ENCODE results near the gene CIB1.
A peak's percentile ranks its signal among the peaks of the same experiment; 100 is the strongest.

Gene CIB1

GRCh38 chr15:90209591-90209990 lies 24.1 kb downstream of the CIB1 start:
- DNase-seq (ENCODE audit: low spot score) = no peak
- Histone ChIP-seq H3K27ac (no peak overlapping the region), H3K4me3 (no peak overlapping the region)
- TF ChIP-seq CTCF (IDR thresholded peaks at IDR 0.05) = no peak

DNA sequence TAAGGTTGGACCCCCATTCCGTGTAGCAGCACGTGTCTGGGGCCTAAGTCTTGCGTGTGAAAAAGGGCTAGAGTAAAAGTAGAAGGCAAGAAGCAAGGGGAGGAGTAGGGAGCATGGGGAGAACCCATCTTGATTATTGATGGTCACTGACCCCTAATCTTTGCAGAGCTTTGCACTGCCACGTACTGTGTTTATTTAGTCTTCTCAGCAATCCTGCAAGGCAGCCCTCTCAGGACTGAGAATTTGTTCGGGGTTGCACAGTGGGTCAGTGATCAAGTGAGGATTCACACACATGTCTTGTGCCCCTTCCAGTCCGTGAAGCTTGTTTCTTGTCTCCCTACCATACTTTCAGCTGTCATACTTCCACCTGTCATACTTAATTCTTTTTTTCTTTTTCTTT lies 25.4 kb downstream of the CIB1 start:
- TF ChIP-seq CTCF (IDR thresholded peaks at IDR 0.05) = no peak
- H3K4me3 ChIP-seq = no peak overlapping the region
- H3K27ac ChIP-seq = no peak overlapping the region
- no peak for DNase-seq (ENCODE audit: low spot score)

DNA sequence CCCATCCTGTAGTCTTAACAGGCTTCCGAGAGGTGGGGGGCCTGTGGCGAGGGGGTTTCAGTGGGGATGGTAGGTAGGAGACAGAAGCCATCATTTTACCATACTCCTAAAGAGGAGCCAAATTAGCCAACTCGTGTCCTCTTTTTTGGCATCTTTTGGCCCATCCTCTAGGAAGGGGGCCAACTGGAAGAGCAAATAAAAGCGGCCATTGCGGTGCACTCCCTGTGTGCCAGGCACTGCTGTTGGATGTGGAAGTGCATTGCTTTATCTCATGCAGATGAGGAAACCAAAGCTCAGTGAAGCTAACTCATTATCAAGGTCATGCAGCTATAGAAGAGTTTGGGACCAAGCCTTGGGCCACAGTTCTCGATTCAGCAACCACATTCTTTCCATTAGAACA lies 26.5 kb downstream of the CIB1 start:
- Histone ChIP-seq H3K4me3 (no peak overlapping the region), H3K27ac (no peak overlapping the region)
- no peak for DNase-seq (ENCODE audit: low spot score)
- no peak for TF ChIP-seq CTCF (IDR thresholded peaks at IDR 0.05)

DNA sequence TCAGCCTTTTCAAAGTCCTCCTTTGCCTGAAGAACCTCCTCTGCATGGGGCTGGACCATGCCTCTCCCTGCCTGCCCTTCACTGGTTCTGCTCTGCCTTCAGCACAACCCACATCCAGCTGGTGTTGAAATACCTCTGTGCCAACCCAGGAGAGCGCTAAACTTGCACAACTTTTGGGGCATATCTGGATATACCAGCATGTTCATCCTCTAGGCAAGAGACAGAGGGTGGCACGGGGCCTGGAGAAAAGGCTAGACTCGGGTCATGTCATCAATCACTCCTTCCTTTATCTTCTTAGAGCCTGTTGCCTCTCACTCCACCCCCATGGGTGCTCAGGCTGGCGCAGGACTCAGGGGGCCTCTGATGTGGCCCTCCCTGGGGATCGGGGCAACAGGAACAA lies 27.9 kb downstream of the CIB1 start:
- no peak for TF ChIP-seq CTCF (IDR thresholded peaks at IDR 0.05)
- Histone ChIP-seq H3K27ac (no peak overlapping the region), H3K4me3 (no peak overlapping the region)
- DNase-seq (ENCODE audit: low spot score) = no peak

DNA sequence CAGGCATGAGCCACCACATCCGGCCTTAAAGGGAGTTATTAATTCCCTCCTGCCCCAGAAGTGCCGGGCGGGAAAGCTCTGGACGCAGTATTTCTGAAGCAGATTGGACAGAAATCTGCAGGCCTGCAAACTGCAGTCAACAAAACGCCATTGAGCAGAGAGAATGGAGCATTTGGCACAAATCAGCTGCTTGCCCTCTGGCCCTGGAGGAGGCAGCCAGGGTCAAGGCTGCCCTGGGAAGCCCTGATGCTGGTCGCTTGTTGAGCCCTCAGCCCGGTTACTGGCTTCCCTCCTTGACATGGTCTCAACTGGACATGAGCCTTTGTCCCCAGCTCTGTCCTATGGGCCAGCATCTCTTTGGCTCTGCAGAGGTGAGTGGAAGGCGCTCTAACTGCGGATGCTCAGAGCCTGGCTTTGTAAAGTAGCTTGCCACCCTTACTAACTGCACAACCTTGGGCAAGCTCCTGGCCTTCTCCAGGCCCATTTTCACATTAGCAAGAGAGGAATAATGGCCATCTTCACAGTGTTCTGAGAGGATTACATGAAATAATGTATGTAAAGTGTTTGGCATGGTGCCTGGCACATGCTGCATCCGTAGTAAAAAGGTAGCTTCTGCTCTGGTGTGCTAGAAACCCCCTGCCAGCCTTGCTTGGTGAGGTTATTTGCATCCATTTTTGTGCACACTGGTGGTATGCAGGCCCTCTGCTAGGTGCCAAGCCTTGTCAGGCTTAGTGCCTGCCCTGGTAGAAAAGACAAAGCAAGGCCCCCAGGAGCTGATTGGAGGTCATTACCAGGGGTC lies 28.5 kb downstream of the CIB1 start:
- no peak for TF ChIP-seq CTCF (IDR thresholded peaks at IDR 0.05)
- no peak overlapping the region for H3K27ac ChIP-seq
- no peak overlapping the region for H3K4me3 ChIP-seq
- DNase-seq (ENCODE audit: low spot score) = no peak

DNA sequence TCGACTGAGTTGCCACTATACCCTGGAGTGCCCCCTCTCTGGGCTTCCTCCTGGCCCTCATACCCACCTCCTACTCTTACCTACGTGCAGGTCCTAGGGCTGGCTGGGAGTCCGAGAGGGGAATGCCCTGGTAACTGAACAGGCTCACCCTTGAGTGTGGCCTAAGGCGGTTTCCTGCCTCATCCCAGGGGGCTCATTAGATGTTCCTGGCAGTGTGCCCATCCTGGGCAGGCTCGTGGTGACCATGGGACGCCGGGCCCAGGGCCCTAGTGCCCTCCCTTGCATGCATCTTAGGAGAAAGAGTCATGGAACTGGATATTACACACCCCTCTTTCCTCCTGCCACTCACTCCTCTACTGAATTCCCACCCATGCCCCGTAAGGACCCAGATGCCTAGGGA lies 29.8 kb downstream of the CIB1 start:
- Histone ChIP-seq H3K27ac (no peak overlapping the region), H3K4me3 (peak overlapping the region; percentile 25)
- no peak for TF ChIP-seq CTCF (IDR thresholded peaks at IDR 0.05)
- DNase-seq (ENCODE audit: low spot score) = no peak

DNA sequence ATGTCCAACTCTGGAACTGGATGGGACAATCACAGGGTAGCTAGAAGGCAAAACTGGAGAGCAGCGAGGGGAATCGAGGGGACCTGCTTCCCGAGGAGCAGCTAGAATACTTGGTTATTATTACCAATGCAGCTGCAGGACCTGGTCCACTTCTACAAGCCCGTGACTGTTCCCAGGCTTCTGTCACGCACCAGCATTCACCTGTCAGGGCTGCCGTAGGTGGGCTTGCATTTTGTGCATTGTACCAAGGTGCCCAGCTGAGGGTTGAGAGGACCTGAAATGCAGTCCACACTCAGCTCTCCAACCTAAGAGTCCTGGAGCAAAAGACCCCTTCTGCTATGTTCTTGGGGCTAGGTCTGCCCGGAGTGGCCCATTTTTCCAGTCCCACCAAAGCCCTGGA lies 30.3 kb downstream of the CIB1 start:
- no peak for TF ChIP-seq CTCF (IDR thresholded peaks at IDR 0.05)
- no peak for DNase-seq (ENCODE audit: low spot score)
- H3K4me3 ChIP-seq = peak overlapping the region; percentile 25
- H3K27ac ChIP-seq = no peak overlapping the region

Measured in coronary artery (tissue), 2 donors.